Islet precursor cell (in vitro differentiated cells): ENCODE measurements around the gene KDM3A.
"Not testable (repeated sequence)": the region's sequence is repeated elsewhere in the genome, so short reads cannot be mapped to it uniquely, and the experiment has no call there.

ENCODE experiments used
- DNase-seq: peaks from one replicate; pipeline ENCODE4 v3.0.0-alpha.2; 2018

The KDM3A gene

GRCh38 chr2:86477349-86477748, 36.2 kb downstream of the KDM3A start:
- no peak for DNase-seq

DNA sequence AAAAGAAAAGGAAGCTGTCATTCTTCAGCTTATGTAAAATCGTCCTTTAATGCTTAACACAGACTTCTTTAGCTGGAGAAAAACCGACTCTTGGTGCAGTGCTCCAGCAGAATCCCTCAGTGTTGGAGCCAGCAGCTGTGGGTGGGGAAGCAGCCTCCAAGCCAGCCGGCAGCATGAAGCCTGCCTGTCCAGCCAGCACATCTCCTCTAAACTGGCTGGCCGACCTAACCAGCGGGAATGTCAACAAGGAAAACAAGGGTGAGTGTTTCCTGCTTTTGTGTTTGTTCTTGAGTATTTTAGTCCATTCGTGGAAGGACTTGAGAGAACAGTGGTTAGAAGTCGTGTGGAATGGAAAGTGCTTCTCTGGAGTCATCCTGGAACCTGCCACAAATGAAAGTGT, 38.9 kb downstream of the KDM3A start:
- DNase-seq, result no peak

DNA sequence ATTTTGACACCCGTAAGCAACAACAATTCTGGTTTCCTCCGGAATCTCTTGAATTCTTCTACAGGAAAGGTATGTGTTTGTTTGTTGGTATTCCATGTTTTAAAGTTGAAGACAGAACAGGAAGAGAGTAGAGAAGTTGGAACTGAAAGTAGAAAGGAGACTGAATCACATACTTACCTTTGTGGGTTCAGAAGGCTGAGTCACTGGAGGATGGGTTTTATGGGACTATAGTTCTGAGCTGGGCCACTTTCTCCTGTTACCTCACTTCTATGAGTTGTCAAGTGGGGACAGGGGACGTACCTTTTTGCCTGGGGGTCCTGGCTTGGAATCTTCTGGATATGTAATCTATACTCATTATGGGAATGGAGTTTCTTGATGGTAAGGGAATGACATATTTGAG, 40.9 kb downstream of the KDM3A start:
- no peak for DNase-seq

DNA sequence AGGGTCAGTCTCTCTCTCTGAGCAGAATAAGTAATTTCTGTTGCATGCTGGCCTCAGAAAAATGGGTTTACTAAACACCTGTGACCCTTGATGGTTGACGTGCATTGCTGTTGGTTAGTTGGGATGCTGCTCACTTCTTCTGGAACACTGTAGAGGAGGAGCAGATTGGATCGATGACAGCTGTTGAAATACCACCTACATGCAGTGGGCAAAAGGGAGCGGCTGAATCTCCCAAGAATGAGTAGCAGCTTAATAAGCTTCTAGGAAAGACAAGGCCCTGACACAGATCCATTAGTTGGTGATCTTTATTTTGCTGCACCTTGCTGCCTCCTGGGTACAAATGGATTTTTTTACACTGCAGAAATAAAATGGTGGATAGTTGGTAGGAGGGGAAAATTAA, 43.2 kb downstream of the KDM3A start:
- DNase-seq, result no peak

GRCh38 chr2:86485103-86485502, 43.9 kb downstream of the KDM3A start:
- no peak for DNase-seq

GRCh38 chr2:86485802-86486201, 44.6 kb downstream of the KDM3A start:
- no peak for DNase-seq

GRCh38 chr2:86487062-86487461, 45.9 kb downstream of the KDM3A start:
- no peak for DNase-seq

- DNase-seq, result no peak
Measured at GRCh38 chr2:86488561-86489250, 47.5 kb downstream of the KDM3A start.

- DNase-seq, result no peak
Measured at GRCh38 chr2:86489542-86489941, 48.4 kb downstream of the KDM3A start.

DNA sequence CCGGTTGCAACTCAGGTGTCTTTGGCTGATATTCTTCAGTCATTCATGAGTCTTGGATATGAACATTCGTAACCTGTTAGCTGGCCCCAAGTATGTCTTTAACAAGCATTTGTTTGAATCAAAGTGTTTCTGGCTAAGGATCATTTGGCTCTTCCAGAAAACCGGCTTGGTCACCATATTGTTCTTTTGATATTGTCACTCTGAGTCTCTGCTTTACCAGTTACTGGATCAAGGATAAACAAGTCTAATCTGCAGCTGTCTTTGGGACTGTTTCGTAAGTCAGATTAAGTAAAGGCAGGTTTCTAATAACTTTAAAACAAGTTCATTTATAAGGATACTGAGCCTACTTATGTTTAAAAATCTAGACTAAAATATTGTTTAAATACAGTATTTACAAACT, 49.1 kb downstream of the KDM3A start:
- DNase-seq, result no peak

GRCh38 chr2:86491088-86491487, 49.9 kb downstream of the KDM3A start:
- no peak for DNase-seq

DNA sequence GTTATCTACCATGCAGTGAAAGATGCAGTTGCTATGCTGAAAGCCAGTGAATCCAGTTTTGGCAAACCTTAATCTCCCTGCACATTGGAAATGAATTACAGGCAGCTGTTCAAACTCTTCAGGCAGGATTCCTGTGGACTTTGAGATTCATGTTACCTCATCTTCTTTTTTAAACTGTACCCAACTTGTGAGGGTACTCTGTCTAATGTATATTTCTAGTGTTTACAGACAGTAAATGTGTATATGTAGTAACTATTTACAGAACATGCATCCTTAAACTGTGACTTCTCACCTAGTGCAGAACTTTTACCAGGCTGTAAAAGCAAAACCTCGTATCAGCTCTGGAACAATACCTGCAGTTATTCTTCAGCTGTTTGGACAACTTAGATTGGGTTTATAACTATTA, 50.9 kb downstream of the KDM3A start:
- DNase-seq, result no peak

DNA sequence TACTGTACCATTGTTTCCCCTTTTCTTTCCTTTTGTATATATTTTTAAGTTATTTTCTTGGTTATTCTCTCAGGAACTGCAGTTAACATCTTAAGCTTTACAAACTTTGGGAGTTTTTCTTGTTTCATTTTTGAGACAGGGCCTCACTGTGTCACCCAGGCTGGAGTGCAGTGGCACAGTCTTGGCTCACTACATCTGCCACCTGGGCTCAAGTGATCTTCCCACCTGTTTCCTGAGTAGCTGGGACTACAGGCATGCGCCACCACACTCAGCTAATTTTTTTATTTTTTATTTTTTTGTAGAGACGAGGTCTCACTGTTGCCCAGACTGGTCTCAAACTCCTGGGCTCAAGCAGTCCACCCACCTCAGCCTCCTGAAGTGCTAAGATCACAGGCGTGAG, 55.2 kb downstream of the KDM3A start:
- DNase-seq, result not testable (repeated sequence)

- DNase-seq, result no peak
Measured at GRCh38 chr2:86498468-86499260, 57.5 kb downstream of the KDM3A start.

- DNase-seq, result no peak
Measured at GRCh38 chr2:86499326-86499725, 58.2 kb downstream of the KDM3A start.

GRCh38 chr2:86500325-86501083, 59.3 kb downstream of the KDM3A start:
- DNase-seq, result no peak

DNA sequence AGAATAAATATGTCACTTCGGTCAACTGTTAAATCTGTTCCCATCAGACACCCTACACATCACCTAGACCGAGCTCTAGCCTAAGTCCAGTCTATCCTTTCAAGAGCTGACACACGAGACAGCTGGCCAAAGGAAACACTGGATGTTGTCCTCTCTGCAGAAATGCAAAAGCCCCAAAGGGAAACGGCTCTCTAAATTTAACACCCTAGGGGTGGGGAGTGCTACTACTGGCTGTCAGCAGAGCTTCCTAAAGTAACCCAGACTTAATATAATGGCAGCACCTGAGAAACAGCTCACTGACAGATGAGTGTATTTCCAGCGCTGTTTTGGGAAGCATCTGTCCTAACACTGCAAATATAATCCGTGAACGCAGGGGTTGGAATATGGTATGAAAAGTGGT, 66.4 kb downstream of the KDM3A start:
- no peak for DNase-seq

DNA sequence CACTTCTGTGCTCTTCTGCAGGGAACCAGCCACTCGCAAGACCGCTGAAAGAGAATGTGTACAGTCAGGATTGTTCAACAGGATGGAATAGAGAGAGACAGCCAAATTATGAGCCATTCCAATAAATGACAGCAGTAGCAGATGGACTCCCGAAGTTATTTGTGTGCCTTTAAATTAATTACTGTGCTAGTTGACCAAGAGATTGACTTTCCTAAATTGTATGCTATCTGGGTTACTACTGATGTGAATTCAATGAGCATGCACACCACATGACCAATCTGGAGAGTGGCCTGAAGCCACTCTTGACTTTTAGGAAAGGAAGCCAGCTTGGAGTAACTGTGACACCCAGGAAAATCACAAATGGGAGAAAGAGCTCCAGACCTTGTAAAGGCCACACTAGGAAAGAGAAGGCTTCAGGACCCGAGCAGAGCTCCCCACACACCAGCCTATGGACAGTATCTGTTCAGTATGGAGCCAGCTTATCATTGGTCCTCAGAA, 69.3 kb downstream of the KDM3A start:
- DNase-seq, result no peak

DNA sequence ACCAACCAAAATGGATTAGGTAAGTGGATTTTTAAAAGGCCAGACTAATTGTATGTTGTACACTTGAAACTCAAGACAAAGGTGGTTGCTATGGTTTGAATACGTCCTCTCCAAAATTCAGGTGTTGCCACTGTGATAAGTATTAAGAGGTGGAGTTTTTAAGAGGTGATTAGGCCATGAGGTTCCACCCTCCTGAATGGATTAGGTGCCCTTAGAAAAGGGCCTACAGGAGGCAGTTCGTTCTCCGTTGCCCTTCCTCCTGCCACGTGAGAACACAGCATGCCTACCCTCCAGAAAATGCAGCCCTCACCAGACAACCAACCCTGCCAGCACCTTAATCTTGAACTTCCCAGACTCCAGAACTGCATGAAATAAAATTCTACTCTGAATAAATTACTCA, 70.9 kb downstream of the KDM3A start:
- no peak for DNase-seq

DNA sequence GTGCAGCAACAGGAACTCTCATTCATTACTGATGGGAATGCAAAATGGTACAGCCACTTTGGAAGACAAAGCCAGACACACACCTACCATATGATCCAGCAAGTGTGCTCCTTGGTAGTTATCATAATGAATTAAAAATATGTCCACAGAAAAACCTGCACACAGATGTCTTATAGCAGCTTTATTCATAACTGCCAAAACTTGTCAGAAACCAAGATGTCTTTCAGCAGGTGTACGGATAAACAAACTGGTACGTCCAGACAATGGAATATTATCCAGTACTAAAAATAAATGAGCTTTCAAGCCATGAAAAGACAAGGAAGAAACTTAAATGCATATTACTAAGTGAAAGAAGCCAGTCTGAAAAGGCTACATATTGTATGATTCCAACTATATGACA, 71.7 kb downstream of the KDM3A start:
- DNase-seq, result no peak

DNA sequence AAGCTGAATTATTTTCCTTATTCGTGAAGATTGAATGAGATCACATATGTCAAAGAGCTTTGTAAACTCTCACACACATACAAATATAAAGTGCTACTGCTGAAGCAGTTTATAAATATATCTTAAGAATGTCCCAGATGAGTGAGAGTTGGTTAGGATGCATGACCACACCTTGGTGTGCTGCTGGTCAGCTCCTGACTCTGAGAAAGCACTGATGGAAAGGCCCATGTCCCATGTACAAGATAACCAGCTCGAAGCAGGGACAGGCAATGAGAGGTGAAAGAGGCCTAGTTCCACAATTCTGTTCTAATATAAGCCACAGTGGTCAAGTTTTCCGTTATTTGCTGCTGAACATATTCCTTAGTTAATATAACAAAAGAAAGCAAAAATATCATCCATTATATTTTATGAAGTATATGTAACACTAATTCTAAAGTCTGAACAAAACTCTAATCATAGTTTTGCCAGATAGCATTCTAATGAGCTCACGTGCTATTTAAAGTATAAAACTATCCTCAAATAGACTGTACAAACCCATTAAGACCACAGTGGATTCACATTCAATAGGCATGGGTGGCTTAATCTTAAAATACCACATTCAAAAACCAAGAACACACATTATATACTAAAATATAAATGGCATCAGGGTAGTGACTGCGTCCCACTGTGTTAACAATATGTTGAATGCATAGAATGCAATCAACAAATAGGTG, 72.9 kb downstream of the KDM3A start:
- DNase-seq, result no peak

DNA sequence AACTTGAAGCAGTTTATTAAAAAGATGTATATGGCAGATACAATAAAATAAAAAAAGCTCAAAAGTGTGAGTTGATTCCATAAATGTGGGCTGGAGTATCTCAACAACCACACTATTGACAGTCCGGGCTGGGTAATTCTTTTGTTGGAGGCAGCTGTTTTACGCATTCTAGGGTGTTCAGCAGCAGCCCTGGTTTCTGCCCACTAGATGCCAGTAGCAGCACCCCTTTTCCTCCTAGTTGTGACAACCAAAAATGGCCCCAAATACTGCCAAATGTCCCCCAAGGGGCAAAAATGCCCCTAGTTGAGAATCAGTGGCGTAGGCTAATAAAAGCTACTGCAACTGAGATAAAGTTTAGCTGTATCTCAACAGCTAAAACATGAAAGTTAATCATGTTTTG, 77.3 kb downstream of the KDM3A start:
- no peak for DNase-seq

GRCh38 chr2:86519349-86519748, 78.2 kb downstream of the KDM3A start:
- DNase-seq, result no peak
